GM21619 (cell line): Measurements from ENCODE around the gene SHROOM3.

Source experiments
- ATAC-seq: cut with Tn5 transposase; IDR thresholded peaks from one replicate; pipeline ENCODE4 v1.9.1; 2021; ENCODE audit not compliant: unreplicated experiment

Gene SHROOM3

DNA sequence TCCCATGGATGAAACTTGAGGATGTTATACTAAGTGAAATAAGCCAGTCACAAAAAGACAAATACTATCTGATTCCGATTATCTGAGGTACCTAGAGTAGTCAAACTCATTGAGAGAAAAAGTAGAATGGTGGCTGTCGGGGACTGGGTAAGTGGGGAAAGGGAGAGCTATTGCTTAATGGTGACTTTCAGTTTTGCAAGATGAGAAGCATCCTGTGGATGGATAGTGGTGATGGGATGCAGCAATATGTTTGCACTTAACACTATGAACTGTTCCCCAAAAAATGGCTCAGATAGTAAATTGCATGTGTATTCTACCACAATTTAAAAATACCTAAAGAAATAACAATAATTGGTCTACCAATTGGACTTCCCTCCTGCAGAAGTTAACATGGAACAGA, 181.5 kb downstream of the SHROOM3 start:
- ATAC-seq = no peak

DNA sequence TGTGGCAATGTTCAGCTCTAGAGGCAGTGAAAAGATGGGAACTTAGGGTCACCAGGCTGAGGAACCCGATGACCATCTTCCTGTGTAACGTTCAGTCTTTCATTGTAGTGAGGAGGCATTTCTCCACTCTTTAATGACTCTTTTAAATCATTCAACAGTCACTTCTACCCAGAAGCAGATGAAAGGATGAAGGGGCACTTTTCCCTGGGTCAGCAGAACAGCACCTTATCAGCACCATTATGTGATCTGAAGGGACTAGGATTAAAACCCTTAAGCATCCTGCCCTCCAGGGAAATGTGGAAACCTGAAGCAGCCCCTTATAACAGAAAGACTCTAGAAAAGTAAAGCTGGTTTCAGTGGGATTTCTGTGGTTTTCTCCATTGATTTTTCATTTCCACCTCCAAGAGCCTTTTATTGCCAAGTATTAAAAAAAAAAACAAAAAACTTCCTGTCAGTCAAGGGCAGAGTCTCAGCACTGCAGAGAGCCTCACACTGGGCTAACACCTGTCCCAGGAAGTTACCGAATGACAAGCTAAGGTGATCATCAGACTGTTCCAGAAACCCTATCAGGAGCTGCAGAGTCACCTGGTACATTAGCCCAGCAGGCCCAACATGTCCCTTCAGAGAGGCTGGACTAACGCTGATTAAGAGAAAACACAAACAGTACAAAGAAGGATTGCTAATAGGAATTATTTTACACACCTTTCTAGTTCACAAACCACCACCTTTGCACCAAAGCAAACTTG, 185.9 kb downstream of the SHROOM3 start:
- no peak for ATAC-seq

- ATAC-seq = no peak
Observed at GRCh38 chr4:76622126-76622525, 187.1 kb downstream of the SHROOM3 start.

DNA sequence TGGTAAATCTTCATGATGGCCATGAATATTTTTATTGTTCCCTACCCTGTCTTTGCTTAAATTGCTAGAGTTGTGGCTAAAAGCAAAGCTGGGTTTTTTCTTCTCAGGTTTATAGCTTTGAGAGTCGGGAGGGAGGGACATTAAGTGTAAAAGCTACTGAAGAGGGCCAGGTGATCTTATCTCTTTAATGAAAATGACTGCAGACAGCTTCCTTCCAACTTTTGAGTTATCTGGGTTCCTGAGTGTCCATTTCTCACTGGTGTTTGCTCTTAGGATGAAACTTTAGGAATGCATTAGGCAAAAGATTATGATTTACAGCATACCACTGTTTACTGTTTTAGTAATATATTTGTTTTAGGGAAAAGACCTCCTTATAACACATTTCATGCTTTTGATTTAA, 187.7 kb downstream of the SHROOM3 start:
- no peak for ATAC-seq

DNA sequence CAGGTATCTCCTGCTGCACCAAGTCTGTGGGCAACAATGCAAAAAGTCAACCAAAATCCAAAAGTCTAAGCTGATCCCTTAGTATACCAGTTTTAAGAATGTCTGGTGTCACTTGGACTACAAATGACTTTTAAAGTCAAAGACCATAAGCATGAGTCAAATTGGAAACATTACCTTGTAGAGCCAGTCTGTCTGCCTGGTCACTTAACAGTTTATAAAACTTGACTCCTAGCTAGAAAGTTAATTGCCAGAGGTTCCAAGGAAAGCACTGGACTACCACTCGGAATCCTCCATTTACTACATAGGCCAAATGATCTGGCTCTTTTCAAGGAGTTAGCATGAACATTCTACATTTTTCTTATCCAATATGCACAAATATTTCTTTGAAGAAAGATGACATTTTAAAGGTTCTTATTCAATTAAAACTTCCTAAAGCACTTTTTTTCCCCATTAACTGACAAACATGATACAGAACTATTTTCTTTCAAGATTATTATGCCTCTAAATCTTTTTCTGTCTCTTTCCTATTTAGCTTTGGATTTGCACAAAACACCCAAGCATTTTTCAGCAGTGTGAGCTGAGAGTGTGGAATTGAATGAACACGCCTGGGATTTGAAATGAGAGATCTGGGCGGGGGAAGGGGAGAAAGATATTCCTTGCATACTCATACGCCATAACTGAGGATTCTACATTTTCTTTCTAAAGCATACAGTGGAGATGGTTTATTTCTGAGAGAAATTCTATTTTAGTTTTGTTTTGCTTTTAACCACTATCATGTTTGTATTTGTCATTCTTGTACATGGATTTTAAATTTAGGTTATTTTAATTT, 188.4 kb downstream of the SHROOM3 start:
- ATAC-seq = no peak

DNA sequence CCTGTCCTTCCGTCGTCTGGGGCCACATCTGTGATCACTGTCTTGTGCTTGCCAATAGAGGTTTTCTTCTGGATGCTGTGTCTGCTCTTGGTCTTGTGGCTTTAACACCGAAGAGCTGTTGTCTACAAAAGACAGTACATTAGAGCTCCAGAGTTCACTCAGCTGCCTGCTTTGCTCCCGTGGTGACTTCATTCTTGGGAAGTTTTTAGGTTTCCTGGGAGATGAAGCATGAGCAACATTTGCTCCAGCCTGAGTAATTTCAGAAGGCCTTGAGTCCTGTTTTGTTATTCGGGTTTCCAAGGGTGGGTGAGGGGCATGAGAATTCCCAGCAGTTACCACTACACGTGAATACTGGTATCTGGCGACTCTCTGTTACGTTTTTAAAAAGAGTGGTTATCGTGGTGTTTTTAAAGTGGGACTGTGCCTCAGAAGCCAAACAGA, 189.2 kb downstream of the SHROOM3 start:
- ATAC-seq = no peak

- no peak for ATAC-seq
Observed at GRCh38 chr4:76624931-76625715, 190.1 kb downstream of the SHROOM3 start.

DNA sequence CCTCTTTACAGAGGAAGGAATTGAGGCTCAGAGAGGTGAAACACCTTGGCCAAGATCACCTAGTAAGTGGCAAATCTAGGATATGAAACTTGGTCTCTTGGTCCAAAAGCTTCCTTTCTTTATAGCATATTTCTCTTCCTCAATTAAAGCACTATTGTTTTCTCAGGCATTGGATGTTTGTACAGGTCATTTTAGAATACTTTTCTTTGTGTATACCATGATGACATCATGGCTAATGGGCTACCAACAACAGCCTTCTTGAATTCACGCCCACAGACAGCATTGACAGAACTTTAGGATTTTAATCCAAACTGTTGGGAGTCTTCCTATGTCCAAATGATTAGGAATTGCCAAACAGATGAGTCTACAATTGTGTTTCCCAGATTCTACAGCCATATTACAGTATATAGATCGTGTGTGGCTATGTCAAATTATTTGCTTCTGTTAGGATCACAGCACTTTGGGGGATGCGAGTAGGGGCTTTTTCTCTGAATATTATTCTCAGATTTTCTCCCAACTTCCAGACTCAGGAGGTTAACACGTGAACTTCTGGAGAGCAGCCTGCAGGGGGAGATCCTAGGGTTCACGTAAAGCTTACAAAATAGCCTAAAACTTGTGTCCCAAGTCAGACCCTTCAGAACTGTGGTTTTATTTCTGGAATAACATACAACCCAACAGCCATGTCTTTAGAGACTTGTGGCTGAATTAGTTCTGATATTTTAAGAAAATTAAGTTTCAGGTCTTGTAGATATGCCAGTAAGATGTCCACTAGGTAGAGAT, 191.8 kb downstream of the SHROOM3 start:
- no peak for ATAC-seq

DNA sequence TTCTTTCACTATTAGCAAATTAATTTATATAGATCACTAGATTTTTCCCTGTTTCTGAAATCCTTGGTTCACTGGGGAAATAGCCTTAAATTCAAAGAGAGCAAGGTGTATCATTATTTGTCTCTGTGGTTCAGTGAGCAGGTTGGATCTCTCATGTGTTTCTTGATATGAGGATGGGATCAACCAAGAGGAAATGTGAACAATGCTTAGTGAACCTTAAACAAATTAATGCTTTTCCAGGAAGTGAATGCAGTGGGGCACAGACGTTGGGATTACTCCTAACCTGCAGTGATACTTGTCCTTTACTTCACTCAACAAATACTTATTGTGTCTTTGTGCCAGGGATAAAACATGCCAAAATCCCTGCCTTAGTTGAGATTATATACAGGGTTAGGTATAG, 193.2 kb downstream of the SHROOM3 start:
- no peak for ATAC-seq

DNA sequence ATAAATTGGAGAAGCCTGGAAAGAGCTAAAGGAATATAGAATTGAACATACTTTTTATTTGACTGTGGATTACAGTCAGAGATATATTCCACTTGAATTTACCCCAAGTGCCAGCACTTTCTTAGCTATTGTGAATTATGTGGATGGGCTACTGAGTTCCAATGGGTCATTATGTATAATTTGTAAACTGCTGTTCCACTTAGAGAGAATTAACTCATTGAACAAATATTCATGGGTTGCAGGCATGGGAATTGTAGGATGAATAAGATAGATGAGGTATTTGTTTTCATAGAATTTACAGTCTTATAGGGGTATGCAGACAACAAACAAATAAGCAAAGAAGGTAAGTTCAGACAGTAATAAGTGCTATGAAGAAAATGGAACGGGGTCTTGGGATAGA, 195.7 kb downstream of the SHROOM3 start:
- no peak for ATAC-seq

GRCh38 chr4:76634220-76634619, 199.2 kb downstream of the SHROOM3 start:
- ATAC-seq = no peak

DNA sequence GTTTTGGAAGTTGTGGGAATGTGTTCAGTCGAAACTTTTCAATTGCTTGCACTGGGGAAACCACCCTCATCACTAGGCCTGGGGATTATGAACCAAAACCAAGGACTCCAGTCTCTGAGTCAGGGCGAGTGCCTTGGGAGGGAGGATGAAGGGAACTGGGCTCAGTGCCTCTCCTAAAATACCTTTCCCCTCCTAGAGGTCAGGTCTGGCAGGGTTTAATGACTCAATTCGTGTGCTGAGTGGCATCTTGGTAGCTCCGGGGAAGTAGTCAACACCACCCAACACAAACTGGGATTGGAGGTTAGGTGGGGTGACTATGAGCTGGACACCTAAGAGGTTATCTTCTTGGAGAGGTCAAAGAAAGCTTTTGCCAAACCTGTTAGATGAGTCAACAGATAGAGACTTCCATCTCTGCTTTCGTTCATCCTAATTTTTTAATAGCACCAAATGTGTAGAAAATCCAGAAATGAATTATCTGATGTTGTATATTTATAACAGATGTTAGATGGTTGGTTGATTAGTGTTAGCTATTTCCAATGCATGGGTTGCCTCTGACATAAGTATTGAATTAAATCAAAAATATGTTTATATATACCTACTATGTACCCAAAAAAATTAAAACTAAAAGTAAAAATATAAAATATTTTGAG, 202.8 kb downstream of the SHROOM3 start:
- no peak for ATAC-seq

DNA sequence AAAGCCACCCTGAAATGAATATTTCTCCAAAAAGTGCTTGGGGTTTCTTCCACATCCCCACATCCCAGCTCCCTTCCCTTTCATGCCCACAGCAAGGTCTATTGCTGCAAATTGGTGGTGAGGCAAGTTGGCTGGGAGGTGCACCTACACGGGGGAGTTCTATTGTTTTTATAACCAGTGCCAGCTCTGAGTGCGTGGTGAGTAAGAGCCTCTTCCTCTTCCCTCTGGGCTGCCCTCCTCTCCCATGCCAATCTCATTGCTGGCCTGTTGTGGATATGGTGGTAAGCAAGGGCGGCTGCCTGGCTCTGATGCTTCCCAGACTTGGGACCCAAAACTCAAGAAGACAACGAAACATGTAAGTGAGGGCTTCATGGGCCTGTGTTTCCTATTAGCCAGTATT, 204.3 kb downstream of the SHROOM3 start:
- no peak for ATAC-seq

DNA sequence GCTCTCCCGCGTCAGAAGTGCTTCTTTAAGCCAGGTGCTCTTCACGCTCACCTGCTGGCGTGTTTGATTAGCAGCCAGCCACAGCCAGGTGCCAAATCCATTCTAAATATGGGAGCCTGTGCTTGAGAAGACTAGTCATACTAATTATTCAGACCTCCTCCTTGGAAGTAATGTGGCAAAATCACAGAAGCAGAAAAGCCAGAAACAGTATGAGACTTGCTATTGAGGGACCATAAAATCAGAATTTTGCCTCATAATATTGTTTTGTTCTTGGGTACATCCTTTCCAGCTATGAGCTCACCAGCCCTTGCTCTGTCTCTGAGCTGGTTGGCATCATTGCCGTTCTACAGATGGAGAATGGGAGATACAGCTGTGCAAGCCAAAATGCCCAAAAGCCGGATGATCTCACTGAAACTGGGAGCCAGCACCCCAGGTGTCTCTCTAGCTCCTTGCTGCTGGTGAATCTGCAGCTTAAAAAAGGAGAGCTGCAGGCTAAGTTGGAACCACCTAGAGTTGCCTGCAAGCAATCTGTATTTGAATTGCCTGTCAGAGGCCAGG, 205.4 kb downstream of the SHROOM3 start:
- no peak for ATAC-seq

GRCh38 chr4:76641351-76641750, 206.3 kb downstream of the SHROOM3 start:
- ATAC-seq = no peak

DNA sequence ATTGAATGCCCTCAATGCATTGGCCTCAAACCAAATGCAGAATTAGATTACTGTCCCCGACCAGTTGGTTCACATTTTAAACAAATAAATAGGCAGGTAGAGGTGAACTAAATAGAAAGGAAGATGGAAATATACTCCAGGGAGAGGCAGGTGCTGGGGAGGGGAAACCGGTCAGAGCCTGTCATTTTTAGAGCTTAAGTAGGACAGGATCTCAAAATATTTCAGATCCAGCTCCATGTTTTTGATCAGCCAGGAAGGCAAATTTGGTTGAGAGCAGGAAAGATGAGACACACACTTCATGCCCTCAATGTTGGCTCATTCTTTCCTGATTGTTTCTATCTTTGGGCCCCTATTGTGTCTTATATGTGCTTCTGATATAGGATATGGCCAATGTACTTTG, 206.7 kb downstream of the SHROOM3 start:
- no peak for ATAC-seq

DNA sequence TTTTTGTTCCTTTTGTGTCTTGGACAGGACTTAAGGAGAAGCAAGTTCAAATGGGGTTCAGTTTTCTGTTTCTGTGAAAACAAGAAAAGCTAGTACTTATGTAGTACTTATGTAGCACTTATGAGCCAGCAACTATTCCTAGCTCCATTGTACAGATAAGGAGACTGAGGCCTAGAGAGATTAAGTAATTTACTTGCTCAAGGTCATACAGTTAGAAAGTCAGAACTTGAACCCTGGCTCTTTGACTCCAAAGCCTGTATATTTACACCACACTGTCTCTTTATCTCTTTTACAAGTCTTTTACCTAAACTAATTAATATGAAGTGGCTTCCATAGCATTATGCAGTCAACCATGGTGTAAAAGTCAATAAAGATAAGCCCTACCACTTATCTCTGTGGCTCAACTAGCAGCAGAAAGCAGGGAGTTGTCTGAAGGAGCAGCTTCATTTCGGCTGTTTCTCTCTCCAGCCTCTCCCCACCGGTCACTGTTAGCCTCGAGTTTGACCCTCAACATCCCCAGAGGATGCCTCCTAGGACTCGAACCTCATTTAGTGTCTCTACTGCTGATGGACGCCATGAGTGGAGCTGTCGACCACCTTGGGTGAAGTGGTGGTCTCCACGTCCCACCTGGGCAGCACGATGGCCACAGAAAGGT, 209.9 kb downstream of the SHROOM3 start:
- ATAC-seq = no peak

DNA sequence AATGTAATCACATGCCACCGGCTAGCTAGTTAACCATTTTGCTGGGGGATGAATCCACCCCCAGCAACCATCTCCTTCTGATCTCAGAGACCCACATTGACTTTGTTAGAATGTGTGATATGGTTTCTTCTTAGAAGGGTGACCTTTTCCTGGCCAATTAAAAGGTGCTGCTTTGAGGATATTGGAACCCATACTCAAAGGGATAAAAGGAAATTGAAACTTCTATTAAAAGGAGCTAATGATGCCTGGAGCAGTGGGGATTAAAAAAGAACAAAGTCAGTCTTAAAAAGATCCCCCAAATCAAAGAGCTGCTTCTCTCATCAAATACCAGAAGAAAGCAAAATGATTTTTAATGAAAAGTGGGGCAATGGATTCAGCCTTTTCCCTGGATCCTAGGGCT, 214.1 kb downstream of the SHROOM3 start:
- no peak for ATAC-seq

DNA sequence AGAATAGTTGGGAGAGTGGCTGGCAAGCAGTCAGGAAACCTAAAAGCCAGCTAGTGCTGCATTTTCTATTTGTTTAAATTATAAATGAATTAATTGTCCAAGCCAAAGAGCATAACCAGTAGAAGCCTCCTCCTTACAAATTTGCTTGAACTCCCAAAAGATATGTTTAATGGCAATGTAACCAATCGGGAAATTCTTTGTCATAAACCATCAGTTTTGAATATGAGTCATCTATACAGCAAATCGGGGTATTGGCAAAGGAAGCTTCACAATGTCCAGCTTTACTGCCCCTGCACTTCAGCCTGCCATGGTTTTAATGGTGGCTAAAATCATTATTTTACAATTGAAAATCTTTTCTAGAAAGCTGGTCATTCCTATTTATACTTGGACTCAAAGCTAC, 216.6 kb downstream of the SHROOM3 start:
- no peak for ATAC-seq

GRCh38 chr4:76652389-76652788, 217.4 kb downstream of the SHROOM3 start:
- ATAC-seq = no peak
